Measurements from ENCODE around the gene SRRM2.

SRRM2 gene

DNA sequence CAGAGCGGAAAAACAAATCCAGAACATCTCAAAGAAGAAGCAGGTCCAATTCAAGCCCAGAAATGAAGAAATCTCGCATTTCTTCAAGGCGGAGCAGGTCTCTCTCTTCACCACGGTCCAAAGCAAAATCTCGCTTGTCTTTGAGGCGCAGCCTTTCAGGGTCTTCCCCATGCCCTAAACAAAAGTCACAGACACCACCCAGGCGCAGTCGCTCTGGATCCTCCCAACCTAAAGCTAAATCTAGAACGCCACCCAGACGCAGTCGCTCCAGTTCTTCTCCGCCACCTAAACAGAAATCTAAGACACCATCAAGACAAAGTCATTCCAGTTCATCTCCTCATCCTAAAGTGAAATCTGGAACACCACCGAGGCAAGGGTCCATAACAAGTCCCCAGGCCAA, 10.3 kb downstream of the SRRM2 start:
- no peak for DNase-seq (ENCODE audit: low read depth)

GRCh38 chr16:2763173-2763572, 10.7 kb downstream of the SRRM2 start:
- no peak for DNase-seq (ENCODE audit: low read depth)

GRCh38 chr16:2764718-2765117, 12.3 kb downstream of the SRRM2 start:
- no peak for DNase-seq (ENCODE audit: low read depth)

DNA sequence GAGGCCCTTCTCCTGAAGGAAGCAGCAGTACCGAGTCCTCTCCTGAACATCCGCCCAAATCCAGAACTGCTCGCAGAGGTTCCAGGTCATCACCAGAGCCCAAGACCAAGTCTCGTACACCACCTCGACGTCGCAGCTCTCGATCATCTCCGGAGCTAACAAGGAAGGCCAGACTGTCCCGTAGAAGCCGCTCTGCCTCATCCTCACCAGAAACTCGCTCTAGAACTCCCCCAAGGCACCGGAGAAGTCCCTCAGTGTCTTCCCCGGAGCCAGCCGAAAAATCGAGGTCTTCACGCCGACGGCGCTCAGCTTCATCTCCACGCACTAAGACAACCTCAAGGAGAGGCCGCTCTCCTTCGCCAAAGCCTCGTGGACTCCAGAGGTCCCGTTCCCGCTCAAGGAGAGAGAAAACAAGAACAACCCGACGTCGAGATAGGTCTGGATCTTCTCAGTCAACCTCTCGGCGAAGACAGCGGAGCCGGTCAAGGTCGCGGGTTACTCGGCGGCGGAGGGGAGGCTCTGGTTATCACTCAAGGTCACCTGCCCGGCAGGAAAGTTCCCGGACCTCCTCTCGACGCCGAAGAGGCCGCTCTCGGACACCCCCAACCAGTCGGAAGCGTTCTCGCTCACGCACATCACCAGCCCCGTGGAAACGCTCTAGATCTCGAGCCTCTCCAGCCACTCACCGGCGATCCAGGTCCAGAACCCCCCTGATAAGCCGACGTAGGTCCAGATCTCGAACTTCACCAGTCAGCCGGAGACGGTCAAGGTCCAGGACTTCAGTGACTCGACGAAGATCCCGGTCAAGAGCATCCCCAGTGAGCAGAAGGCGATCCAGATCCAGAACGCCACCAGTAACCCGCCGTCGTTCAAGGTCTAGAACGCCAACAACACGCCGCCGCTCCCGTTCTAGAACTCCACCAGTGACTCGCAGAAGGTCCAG, 13.3 kb downstream of the SRRM2 start:
- no peak for DNase-seq (ENCODE audit: low read depth)

GRCh38 chr16:2766430-2767139, 14.1 kb downstream of the SRRM2 start:
- DNase-seq (ENCODE audit: low read depth): no peak

- DNase-seq (ENCODE audit: low read depth): no peak
Observed at GRCh38 chr16:2767140-2767731, 14.8 kb downstream of the SRRM2 start.

- DNase-seq (ENCODE audit: low read depth): no peak
Observed at GRCh38 chr16:2767891-2768290, 15.5 kb downstream of the SRRM2 start.

- peak; percentile 24 for DNase-seq (ENCODE audit: low read depth)
Observed at GRCh38 chr16:2768403-2769089, 16.1 kb downstream of the SRRM2 start.

DNA sequence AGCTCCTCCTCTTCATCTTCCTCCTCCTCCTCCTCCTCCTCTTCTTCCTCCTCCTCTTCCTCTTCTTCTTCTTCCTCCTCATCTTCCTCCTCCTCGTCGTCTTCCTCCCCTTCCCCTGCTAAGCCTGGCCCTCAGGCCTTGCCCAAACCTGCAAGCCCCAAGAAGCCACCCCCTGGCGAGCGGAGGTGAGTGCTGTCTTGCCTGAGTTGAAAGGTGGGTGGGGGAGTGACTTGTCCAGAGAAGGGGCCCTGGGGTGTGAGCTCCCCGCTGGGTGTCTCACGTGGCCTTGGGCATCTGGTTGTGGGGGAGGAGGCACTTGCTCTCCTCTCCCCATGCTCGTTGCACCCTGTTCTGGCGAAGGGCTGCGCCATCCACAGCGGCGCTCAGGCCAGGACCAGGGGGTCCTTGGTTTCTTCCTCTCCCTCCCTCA, 16.7 kb downstream of the SRRM2 start:
- no peak for DNase-seq (ENCODE audit: low read depth)

DNA sequence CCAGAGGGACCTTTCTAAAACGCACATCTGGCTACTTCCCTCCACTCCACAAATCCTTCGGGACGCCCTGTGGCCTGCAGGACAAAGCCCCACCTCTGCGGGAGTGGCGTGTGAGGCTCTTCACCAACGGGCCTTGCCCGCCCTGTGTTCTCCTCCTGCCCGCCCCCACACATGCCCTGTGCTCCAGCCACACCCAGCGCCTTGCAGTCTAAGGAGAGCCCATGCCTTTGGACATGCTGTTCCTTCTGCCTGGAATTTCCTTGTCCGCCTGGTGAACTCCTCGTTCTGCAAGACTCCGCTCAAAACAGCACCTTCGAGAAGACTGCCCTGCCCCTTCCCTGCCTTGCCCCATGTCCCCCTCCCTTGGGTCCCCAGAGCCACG, 17.2 kb downstream of the SRRM2 start:
- no peak for DNase-seq (ENCODE audit: low read depth)

DNA sequence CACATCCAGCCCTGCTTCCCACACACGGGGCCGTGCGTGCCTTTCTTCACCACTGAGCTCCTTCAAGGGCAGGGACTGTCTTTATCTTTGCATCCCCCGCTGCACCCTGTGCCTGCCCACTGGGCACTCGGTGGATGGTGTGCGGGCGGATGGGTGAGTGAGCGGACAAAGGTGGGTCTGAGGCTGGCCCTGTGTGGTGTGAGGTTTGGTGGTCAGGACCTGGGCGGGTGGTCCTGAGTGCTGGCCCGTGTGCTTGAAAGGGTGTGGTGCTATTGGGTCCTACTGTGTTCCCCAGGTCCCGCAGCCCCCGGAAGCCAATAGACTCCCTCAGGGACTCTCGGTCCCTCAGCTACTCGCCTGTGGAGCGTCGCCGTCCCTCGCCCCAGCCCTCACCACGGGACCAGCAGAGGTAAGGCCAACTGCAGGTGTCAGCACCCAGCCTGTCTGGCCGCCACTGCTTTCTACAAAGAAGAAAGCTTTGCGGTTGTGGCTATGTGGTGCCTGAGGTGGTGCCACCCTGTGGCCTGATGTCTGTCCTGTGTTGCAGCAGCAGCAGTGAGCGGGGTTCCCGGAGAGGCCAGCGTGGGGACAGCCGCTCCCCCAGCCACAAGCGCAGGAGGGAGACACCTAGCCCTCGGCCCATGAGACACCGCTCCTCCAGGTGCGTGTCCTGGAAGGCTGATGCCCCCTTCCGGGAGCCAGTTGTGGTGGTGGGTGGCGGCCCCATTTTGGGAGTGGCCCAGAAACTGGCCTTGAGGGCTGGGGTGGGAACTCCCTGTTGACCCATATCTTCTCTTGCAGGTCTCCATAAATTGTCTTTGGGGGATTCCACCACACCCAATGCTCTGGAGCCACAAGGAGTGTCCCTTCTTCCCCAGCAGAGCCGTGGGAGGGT, 17.9 kb downstream of the SRRM2 start:
- DNase-seq (ENCODE audit: low read depth): no peak

- DNase-seq (ENCODE audit: low read depth): no peak
Observed at GRCh38 chr16:2771496-2772402, 19.3 kb downstream of the SRRM2 start.

GRCh38 chr16:2773188-2773968, 20.9 kb downstream of the SRRM2 start:
- no peak for DNase-seq (ENCODE audit: low read depth)

- no peak for DNase-seq (ENCODE audit: low read depth)
Observed at GRCh38 chr16:2774161-2774891, 21.9 kb downstream of the SRRM2 start.

- no peak for DNase-seq (ENCODE audit: low read depth)
Observed at GRCh38 chr16:2775131-2775716, 22.8 kb downstream of the SRRM2 start.

GRCh38 chr16:2775765-2776499, 23.5 kb downstream of the SRRM2 start:
- DNase-seq (ENCODE audit: low read depth): no peak

GRCh38 chr16:2776500-2777139, 24.2 kb downstream of the SRRM2 start:
- DNase-seq (ENCODE audit: low read depth): peak; percentile 18
